Activated CD8-positive, alpha-beta T cell treated with anti-CD3 and anti-CD28 coated beads for 36 hours (primary cell): ENCODE measurements around the gene RABL6. TPM values are rescaled to one million over a fixed set of nuclear protein-coding genes. Genes with fewer than 3 reads are reported as not detected.

ENCODE experiments used
- ATAC-seq: fragments of 200-7000 bp; cut with Tn5 transposase; one replicate; pipeline ENCODE4 v1.10.0; 2021; ENCODE audit warnings: mild to moderate bottlenecking, moderate library complexity
- CTCF ChIA-PET: fragments of 350-600 bp; sonication (Branson Sonifier 250); formaldehyde crosslinking; loops from one replicate; lab custom pipeline; 2021; ENCODE audit warnings: antibody characterized with exemption; lab: Charles Lee
- POLR2A ChIA-PET: fragments of 350-600 bp; sonication (Branson Sonifier 250); formaldehyde crosslinking; loops from one replicate; lab custom pipeline; 2021; ENCODE audit warnings: antibody characterized with exemption; lab: Charles Lee
- DNase-seq: peaks from one replicate; pipeline ENCODE4 v3.0.0-alpha.2; 2020
- H3K27ac Mint-ChIP-seq: one replicate; pipeline ENCODE4 v1.8.0; 2021; ENCODE audit warnings: mild to moderate bottlenecking, mixed read lengths
- H3K27me3 Mint-ChIP-seq: one replicate; pipeline ENCODE4 v1.8.0; 2021; ENCODE audit warnings: mixed read lengths
- H3K36me3 Mint-ChIP-seq: one replicate; pipeline ENCODE4 v1.8.0; 2021; ENCODE audit warnings: low read depth, mixed read lengths
- H3K4me1 Mint-ChIP-seq: one replicate; pipeline ENCODE4 v1.8.0; 2021; ENCODE audit warnings: low read depth, mixed read lengths
- H3K4me3 Mint-ChIP-seq: one replicate; pipeline ENCODE4 v1.8.0; 2021; ENCODE audit warnings: mild to moderate bottlenecking, moderate library complexity, mixed read lengths
- H3K9me3 Mint-ChIP-seq: one replicate; pipeline ENCODE4 v1.8.0; 2021; ENCODE audit warnings: mixed read lengths
- intact Hi-C: fragments of 100-400 bp; cut with micrococcal nuclease; formaldehyde crosslinking; loops from one replicate; pipeline ENCODE4 v1.10.0; 2022
- microRNA-seq: library from miRNA; unstranded; fragments of <30 nt; microRNA quantifications from one replicate; pipeline ENCODE4 v1.2.0, GENCODE V29; 2022; ENCODE audit warnings: borderline microRNAs expressed, borderline replicate concordance
- total RNA-seq, 2 experiments: library from RNA; stranded (reverse); gene quantifications; one replicate each; pipeline ENCODE4 v1.2.3, GENCODE V29; 2021
- TF ChIP-seq, protein P1 (sequence below): fragments of 200-600 bp; IDR thresholded peaks from one replicate; pipeline ENCODE4 v1.8.0; 2022; ENCODE audit warnings: antibody characterized with exemption, mild to moderate bottlenecking

RABL6 gene
- total RNA-seq, 2 experiments from 2014 or later, result 85.6 to 86.6 TPM

DNA sequence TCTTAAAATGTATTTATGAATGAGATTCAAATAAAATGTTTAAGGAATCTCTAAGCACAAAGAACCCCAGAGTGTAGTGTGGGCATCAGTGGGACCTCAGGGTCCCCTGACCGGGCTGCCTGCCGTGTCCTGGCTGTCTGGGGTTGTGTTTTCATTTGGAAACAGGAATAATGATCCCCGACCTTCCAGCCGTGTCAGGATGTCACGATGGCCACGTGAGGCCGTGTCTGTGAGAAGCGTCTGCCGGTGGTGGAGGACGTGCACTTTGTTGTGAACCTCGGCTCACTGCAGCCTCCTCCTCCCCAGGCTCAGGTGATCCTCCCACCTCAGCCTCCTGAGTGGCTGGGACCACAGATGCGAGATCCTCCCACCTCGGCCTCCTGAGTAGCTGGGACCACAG lies 82.9 kb downstream of the RABL6 start:
- Mint-ChIP-seq H3K4me3 (no peak overlapping the region), H3K36me3 (peaks cover 34% of the 10 kb centered on the region), H3K9me3 (no peaks in the 10 kb centered on the region), H3K27ac (no peak overlapping the region), H3K27me3 (no peaks in the 10 kb centered on the region), H3K4me1 (peaks cover 40% of the 10 kb centered on the region)
- no peak for DNase-seq
- no peak for ATAC-seq
- intact Hi-C loops, result no loop called here
- CTCF ChIA-PET, result no interaction called here
- TF ChIP-seq, protein P1, sequence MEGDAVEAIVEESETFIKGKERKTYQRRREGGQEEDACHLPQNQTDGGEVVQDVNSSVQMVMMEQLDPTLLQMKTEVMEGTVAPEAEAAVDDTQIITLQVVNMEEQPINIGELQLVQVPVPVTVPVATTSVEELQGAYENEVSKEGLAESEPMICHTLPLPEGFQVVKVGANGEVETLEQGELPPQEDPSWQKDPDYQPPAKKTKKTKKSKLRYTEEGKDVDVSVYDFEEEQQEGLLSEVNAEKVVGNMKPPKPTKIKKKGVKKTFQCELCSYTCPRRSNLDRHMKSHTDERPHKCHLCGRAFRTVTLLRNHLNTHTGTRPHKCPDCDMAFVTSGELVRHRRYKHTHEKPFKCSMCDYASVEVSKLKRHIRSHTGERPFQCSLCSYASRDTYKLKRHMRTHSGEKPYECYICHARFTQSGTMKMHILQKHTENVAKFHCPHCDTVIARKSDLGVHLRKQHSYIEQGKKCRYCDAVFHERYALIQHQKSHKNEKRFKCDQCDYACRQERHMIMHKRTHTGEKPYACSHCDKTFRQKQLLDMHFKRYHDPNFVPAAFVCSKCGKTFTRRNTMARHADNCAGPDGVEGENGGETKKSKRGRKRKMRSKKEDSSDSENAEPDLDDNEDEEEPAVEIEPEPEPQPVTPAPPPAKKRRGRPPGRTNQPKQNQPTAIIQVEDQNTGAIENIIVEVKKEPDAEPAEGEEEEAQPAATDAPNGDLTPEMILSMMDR, result no peak
- POLR2A ChIA-PET, result interaction anchor here (6.6 kb wide), 1 partner anchor 10 kb away, joined by 49 read pairs; no protein-coding TSS in a partner anchor

Small RNA genes within 50 kb of the gene (microRNA-seq; reads per million reads assigned to microRNA genes)
- not detected for gene MIR4292
- 5.4 reads per million, percentile 22 among the genes with 10 or more reads in this experiment for gene MIR4479

Other genes starting within 250 kb of the RABL6 start
- 1 to 10 TPM; 1.1 to 1.6 TPM for gene EGFL7, start 145.0 kb upstream of the RABL6 start, total RNA-seq
- gene AGPAT2, start 120.5 kb upstream of the RABL6 start, total RNA-seq, result 10 to 100 TPM; 11.3 to 11.8 TPM
- gene DIPK1B, start 95.4 kb upstream of the RABL6 start, total RNA-seq, result under 1 TPM in 1 of 2 experiments, not detected in 1; 0.14 TPM
- gene LCN10, start 65.0 kb upstream of the RABL6 start, total RNA-seq, result 1 to 10 TPM; 2.6 to 3.2 TPM
- gene LCN6, start 59.4 kb upstream of the RABL6 start, total RNA-seq, result not detected
- not detected for gene LCN8, start 49.7 kb upstream of the RABL6 start, total RNA-seq
- gene LCN15, start 43.4 kb upstream of the RABL6 start, total RNA-seq, result not detected
- gene TMEM141, start 16.6 kb upstream of the RABL6 start, total RNA-seq, result 10 to 100 TPM; 50.6 to 51.1 TPM
- gene CCDC183, start 11.6 kb upstream of the RABL6 start, total RNA-seq, result under 1 TPM; 0.20 to 0.34 TPM
- 1 to 10 TPM; 5.8 to 6.4 TPM for gene AJM1, start 34.5 kb downstream of the RABL6 start, total RNA-seq
- 100 to 1,000 TPM; 123 to 124 TPM for gene PHPT1, start 41.5 kb downstream of the RABL6 start, total RNA-seq
- 10 to 100 TPM; 18.5 to 19.1 TPM for gene MAMDC4, start 44.4 kb downstream of the RABL6 start, total RNA-seq
- gene EDF1, start 58.4 kb downstream of the RABL6 start, total RNA-seq, result 100 to 1,000 TPM; 254 to 270 TPM
- gene TRAF2, start 78.6 kb downstream of the RABL6 start, total RNA-seq, result 10 to 100 TPM; 34.8 to 40.5 TPM
- 10 to 100 TPM; 53.4 to 54.0 TPM for gene FBXW5, start 136.8 kb downstream of the RABL6 start, total RNA-seq
- gene C8G, start 137.3 kb downstream of the RABL6 start, total RNA-seq, result under 1 TPM in 1 of 2 experiments, not detected in 1; 0.83 TPM
- 1 to 10 TPM; 1.3 to 2.1 TPM for gene LCN12, start 144.3 kb downstream of the RABL6 start, total RNA-seq
- gene PTGDS, start 169.6 kb downstream of the RABL6 start, total RNA-seq, result not detected
- not detected for gene LCNL1, start 175.0 kb downstream of the RABL6 start, total RNA-seq
- gene PAXX, start 184.5 kb downstream of the RABL6 start, total RNA-seq, result 10 to 100 TPM; 60.5 to 61.8 TPM
- not detected for gene CLIC3, start 188.6 kb downstream of the RABL6 start, total RNA-seq
- 10 to 100 TPM; 11.8 to 16.2 TPM for gene ABCA2, start 220.3 kb downstream of the RABL6 start, total RNA-seq
- gene FUT7, start 224.1 kb downstream of the RABL6 start, total RNA-seq, result under 1 TPM in 1 of 2 experiments, not detected in 1; 0.09 TPM
- 10 to 100 TPM; 18.2 to 21.2 TPM for gene NPDC1, start 238.2 kb downstream of the RABL6 start, total RNA-seq
- not detected for gene ENTPD2, start 246.1 kb downstream of the RABL6 start, total RNA-seq